Adipocyte (in vitro differentiated cells): ENCODE measurements around the gene MSMB.
A peak's percentile ranks its signal among the peaks of the same experiment; 100 is the strongest.

Source experiments
- DNase-seq: peaks from one replicate; pipeline ENCODE4 v3.0.0-alpha.2; 2015; ENCODE audit warnings: low read depth
- H3K27me3 ChIP-seq: replicated peaks from 2 replicates; pipeline ENCODE4 v1.7.0; 2013; ENCODE audit warnings: mild to moderate bottlenecking, low read length, moderate library complexity; ENCODE audit not compliant: control insufficient read depth, insufficient read depth
- H3K36me3 ChIP-seq: 2 replicates; pipeline ENCODE4 v1.7.0; 2013; ENCODE audit warnings: low read length, mild to moderate bottlenecking, moderate library complexity; ENCODE audit not compliant: control insufficient read depth, insufficient read depth, severe bottlenecking
- H3K4me1 ChIP-seq: 2 replicates; pipeline ENCODE4 v1.7.0; 2013; ENCODE audit warnings: mild to moderate bottlenecking, low read length, moderate library complexity; ENCODE audit not compliant: control insufficient read depth, insufficient read depth
- H3K4me3 ChIP-seq: 2 replicates; pipeline ENCODE4 v1.7.0; 2013; ENCODE audit warnings: mild to moderate bottlenecking, low read length, moderate library complexity
- H3K9ac ChIP-seq: 2 replicates; pipeline ENCODE4 v1.7.0; 2013; ENCODE audit warnings: mild to moderate bottlenecking, low read length, moderate library complexity
- H3K9me3 ChIP-seq: 2 replicates; pipeline ENCODE4 v1.7.0; 2013; ENCODE audit warnings: mild to moderate bottlenecking, low read length, moderate library complexity; ENCODE audit not compliant: control insufficient read depth

Gene MSMB

GRCh38 chr10:46028584-46029460 lies 17.2 kb downstream of the MSMB start:
- H3K36me3 ChIP-seq, result no peaks in the 10 kb centered on the region
- no peaks in the 10 kb centered on the region for H3K27me3 ChIP-seq
- peaks cover 62% of the 10 kb centered on the region for H3K4me1 ChIP-seq
- H3K9ac ChIP-seq, result peak overlapping the region; percentile 96
- DNase-seq, result peak; percentile 83
- H3K4me3 ChIP-seq, result peak overlapping the region; percentile 90
- no peaks in the 10 kb centered on the region for H3K9me3 ChIP-seq

DNA sequence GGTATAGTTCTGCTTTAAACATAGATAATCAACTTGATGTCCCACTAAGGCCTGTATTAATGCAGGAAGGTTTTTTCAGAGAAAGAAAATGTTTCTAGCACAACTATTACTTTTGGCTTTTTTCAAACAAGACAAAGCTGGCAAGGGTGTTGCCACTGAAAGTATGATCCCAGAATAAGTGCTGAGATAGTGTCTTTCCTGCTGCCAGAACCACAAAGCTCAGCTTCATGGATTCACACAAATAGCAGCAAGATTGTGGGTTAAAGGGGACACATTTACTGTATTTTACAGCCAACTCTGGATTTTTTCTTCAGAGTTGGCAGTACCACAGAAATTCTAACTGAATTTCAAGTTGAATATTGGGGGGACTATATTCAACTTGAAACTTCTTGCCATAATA lies 20.0 kb downstream of the MSMB start:
- H3K4me3 ChIP-seq, result peak overlapping the region; percentile 68

DNA sequence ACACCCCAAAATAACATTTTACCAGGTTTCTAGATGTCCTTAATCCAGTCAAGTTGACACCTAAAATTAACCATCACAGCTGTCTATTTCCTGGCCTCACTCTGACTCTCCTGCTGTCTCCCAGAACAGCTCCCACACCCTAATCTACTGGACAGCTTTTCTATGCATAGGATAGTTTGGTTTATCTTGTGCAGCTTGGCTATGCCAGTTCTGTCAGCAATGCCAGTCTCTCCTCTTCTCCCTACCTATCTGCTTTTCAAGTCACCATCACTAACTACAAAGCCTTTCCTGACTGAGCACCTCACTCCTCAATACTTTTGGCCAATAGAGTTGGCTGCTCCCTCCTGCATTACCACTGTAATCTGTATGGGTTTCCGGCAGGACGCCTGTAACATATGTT lies 20.7 kb downstream of the MSMB start:
- H3K27me3 ChIP-seq, result no peaks in the 10 kb centered on the region
- no peaks in the 10 kb centered on the region for H3K9me3 ChIP-seq
- peak overlapping the region; percentile 78 for H3K9ac ChIP-seq
- H3K36me3 ChIP-seq, result no peaks in the 10 kb centered on the region
- H3K4me1 ChIP-seq, result peaks cover 80% of the 10 kb centered on the region
- DNase-seq, result no peak
- peak overlapping the region; percentile 68 for H3K4me3 ChIP-seq

More for the DNA sequence above, 20.0 kb downstream of the MSMB start:
- Histone ChIP-seq H3K4me1 (peaks cover 76% of the 10 kb centered on the region), H3K9ac (peak overlapping the region; percentile 78), H3K27me3 (no peaks in the 10 kb centered on the region), H3K36me3 (no peaks in the 10 kb centered on the region), H3K9me3 (no peaks in the 10 kb centered on the region)
- no peak for DNase-seq

- Histone ChIP-seq H3K9me3 (no peaks in the 10 kb centered on the region), H3K4me1 (peaks cover 85% of the 10 kb centered on the region), H3K36me3 (peaks cover 3% of the 10 kb centered on the region), H3K27me3 (no peaks in the 10 kb centered on the region), H3K4me3 (peak overlapping the region; percentile 85), H3K9ac (peak overlapping the region; percentile 89)
- peak; percentile 21 for DNase-seq
These were observed 21.1 kb downstream of the MSMB start for GRCh38 chr10:46024948-46025347.

DNA sequence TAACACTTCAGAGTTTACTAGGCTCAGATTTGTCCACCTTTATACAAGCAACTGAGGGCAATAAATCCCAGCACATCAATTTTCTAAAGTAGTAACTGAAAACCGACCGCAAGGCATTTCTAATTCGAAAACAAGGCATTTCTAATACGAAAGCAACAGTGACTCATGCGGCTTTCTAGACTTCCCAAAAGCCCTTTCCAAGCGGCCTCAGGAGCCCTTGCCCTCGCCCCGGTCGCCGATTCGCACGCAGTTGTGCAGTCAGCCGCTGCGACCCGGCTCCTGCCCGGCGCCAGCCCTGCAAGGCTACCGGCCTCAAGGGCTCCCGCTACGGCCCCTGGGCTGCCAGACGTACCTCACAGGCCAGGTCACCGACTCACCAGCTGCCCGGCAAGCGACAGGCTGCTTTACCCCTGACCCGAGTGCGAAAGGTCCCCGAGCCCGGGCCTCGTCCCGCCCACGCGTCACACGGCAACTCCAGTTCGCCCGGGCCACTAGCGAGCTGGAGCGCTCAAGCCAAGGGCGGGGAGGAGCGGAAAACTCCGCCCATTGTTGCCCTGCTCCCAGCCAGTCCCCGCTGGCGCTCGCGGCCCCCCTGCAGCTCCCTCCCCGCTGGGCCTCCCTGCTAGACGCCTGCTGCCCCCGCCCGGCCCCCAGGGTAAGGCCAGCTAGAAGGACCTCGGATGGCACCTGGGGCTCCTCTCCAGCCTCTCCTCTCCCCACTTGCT lies 22.9 kb downstream of the MSMB start:
- Histone ChIP-seq H3K9ac (peak overlapping the region; percentile 89), H3K36me3 (peaks cover 3% of the 10 kb centered on the region), H3K27me3 (no peaks in the 10 kb centered on the region), H3K4me3 (peak overlapping the region; percentile 85), H3K9me3 (no peaks in the 10 kb centered on the region), H3K4me1 (peaks cover 88% of the 10 kb centered on the region)
- DNase-seq, result peak; percentile 98

- peak overlapping the region; percentile 77 for H3K9ac ChIP-seq
- H3K4me1 ChIP-seq, result peaks cover 88% of the 10 kb centered on the region
- H3K36me3 ChIP-seq, result peaks cover 23% of the 10 kb centered on the region
- no peaks in the 10 kb centered on the region for H3K9me3 ChIP-seq
- DNase-seq, result no peak
- H3K27me3 ChIP-seq, result no peaks in the 10 kb centered on the region
- peak overlapping the region; percentile 85 for H3K4me3 ChIP-seq
These were observed 25.8 kb downstream of the MSMB start for GRCh38 chr10:46020344-46020657.

GRCh38 chr10:46019569-46020343 lies 26.3 kb downstream of the MSMB start:
- H3K27me3 ChIP-seq, result no peaks in the 10 kb centered on the region
- H3K4me1 ChIP-seq, result peaks cover 88% of the 10 kb centered on the region
- peak overlapping the region; percentile 85 for H3K4me3 ChIP-seq
- no peak for DNase-seq
- no peaks in the 10 kb centered on the region for H3K9me3 ChIP-seq
- H3K36me3 ChIP-seq, result peaks cover 28% of the 10 kb centered on the region
- peak overlapping the region; percentile 77 for H3K9ac ChIP-seq

- H3K9ac ChIP-seq, result peak overlapping the region; percentile 77
- H3K9me3 ChIP-seq, result no peaks in the 10 kb centered on the region
- H3K36me3 ChIP-seq, result peaks cover 34% of the 10 kb centered on the region
- peak overlapping the region; percentile 85 for H3K4me3 ChIP-seq
- H3K27me3 ChIP-seq, result no peaks in the 10 kb centered on the region
- DNase-seq, result no peak
- peaks cover 88% of the 10 kb centered on the region for H3K4me1 ChIP-seq
These were observed 26.9 kb downstream of the MSMB start for GRCh38 chr10:46019177-46019528.

GRCh38 chr10:46018453-46019176 lies 27.5 kb downstream of the MSMB start:
- Histone ChIP-seq H3K36me3 (peaks cover 40% of the 10 kb centered on the region), H3K9me3 (no peaks in the 10 kb centered on the region), H3K27me3 (no peaks in the 10 kb centered on the region), H3K4me1 (peaks cover 87% of the 10 kb centered on the region), H3K4me3 (peak overlapping the region; percentile 85), H3K9ac (peak overlapping the region; percentile 77)
- DNase-seq, result no peak

GRCh38 chr10:46017733-46018132 lies 28.3 kb downstream of the MSMB start:
- no peak for DNase-seq
- no peaks in the 10 kb centered on the region for H3K27me3 ChIP-seq
- H3K9ac ChIP-seq, result peak overlapping the region; percentile 48
- peaks cover 49% of the 10 kb centered on the region for H3K36me3 ChIP-seq
- peaks cover 90% of the 10 kb centered on the region for H3K4me1 ChIP-seq
- H3K4me3 ChIP-seq, result no peak overlapping the region
- H3K9me3 ChIP-seq, result no peaks in the 10 kb centered on the region
